T-helper 1 cell treated with Interleukin-12 subunit alpha and Interleukin-12 subunit beta and Interleukin-4 antibody, amounts not matched to agents 30 μg/mL and 1 μg/mL, for 36 hours (primary cell): ENCODE data around the gene SEMA3C.

Experiments used
- H3K27ac Mint-ChIP-seq: one replicate; pipeline ENCODE4 v1.8.0; 2021; ENCODE audit warnings: mild to moderate bottlenecking, mixed read lengths
- H3K27me3 Mint-ChIP-seq: one replicate; pipeline ENCODE4 v1.8.0; 2021; ENCODE audit warnings: low read depth, mixed read lengths
- H3K36me3 Mint-ChIP-seq: one replicate; pipeline ENCODE4 v1.8.0; 2021; ENCODE audit warnings: low read depth, mixed read lengths
- H3K4me1 Mint-ChIP-seq: one replicate; pipeline ENCODE4 v1.8.0; 2021; ENCODE audit warnings: low read depth, mixed read lengths
- H3K4me3 Mint-ChIP-seq: one replicate; pipeline ENCODE4 v1.8.0; 2021; ENCODE audit warnings: mild to moderate bottlenecking, moderate library complexity, mixed read lengths
- H3K9me3 Mint-ChIP-seq: one replicate; pipeline ENCODE4 v1.8.0; 2021; ENCODE audit warnings: mixed read lengths

SEMA3C gene

DNA sequence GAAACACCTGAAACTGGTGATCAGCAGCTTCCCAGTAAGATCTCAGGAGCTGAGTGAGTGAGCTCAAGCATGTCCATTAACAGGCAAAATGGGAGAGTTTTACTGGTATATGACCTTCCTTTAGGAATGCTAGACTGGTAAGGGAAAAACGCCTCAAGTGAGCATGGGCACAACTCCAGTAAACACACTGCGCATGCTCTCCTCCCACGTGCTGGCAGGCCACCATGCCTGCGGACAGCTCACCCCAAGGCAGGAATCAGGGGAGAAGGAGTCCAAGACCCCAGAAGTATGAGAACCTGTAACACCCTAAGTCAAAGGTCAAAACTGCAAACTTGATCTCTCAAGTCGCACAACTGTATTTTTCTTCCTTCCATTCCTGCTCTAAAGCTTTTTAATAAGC lies 152.1 kb downstream of the SEMA3C start:
- Mint-ChIP-seq H3K4me1 (no peaks in the 10 kb centered on the region), H3K36me3 (no peaks in the 10 kb centered on the region), H3K27ac (no peak overlapping the region), H3K9me3 (no peaks in the 10 kb centered on the region), H3K27me3 (no peaks in the 10 kb centered on the region), H3K4me3 (no peak overlapping the region)

DNA sequence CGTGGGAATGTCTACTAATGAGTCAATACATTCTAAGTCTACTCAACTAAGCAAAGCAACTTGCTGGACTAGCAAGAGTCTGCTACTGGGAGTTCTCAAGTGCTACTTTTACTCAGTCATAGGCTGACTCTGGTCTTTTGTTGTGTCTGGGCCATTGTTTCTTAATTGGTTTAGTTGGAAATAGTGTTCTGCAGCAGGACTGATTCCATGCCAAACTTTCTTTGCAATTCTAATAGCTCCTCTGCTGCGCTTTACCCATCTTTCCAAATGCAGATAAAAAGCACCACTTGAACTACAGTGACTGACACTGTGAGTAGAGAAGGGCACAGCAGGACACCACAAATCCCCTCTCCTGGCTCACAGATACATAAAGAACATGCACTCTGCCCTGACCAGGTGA lies 154.7 kb downstream of the SEMA3C start:
- Mint-ChIP-seq H3K27ac (no peak overlapping the region), H3K36me3 (no peaks in the 10 kb centered on the region), H3K4me1 (no peaks in the 10 kb centered on the region)

DNA sequence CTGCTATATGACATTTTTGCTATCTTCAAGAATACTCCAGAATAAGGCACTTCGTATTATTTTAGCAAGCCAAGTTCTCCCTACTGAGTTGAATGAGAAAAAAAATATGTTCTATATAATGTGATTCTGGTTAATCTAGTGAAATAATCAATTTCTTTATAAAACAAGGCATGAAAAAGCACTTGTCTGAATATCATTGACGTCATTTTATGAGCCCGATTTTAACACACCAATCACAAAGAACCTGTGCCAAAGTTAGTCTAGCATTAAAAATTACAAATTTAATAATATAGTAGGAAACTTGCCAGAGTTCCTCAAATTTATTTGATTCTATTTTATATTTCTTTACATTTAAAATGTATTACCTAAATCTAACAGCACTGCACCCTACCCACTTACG lies 155.1 kb downstream of the SEMA3C start:
- Mint-ChIP-seq H3K4me3 (no peak overlapping the region), H3K4me1 (no peaks in the 10 kb centered on the region), H3K27ac (no peak overlapping the region), H3K27me3 (no peaks in the 10 kb centered on the region), H3K36me3 (no peaks in the 10 kb centered on the region), H3K9me3 (no peaks in the 10 kb centered on the region)

More for the DNA sequence above, 154.7 kb downstream of the SEMA3C start:
- H3K9me3 Mint-ChIP-seq, result no peaks in the 10 kb centered on the region
- H3K4me3 Mint-ChIP-seq, result no peak overlapping the region
- no peaks in the 10 kb centered on the region for H3K27me3 Mint-ChIP-seq

DNA sequence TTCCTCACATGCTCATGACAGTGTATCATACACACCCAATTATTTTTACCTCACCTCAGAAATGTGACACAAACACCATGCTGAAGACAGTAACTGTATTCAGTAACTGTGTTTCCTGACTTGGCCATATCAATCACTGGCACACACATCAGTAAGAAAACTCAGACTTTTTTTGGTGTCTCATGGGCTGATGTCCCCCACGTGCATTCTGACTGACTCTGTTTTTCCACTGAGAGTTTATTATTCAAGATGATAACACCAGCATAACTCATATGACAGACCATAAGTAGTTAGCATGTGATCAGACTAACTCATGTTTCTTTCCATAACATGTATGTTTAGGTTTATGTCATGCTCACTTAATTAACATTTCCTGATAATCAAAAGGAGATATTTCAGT lies 155.6 kb downstream of the SEMA3C start:
- Mint-ChIP-seq H3K4me1 (no peaks in the 10 kb centered on the region), H3K27me3 (no peaks in the 10 kb centered on the region), H3K27ac (no peak overlapping the region), H3K36me3 (no peaks in the 10 kb centered on the region), H3K4me3 (no peak overlapping the region), H3K9me3 (no peaks in the 10 kb centered on the region)

DNA sequence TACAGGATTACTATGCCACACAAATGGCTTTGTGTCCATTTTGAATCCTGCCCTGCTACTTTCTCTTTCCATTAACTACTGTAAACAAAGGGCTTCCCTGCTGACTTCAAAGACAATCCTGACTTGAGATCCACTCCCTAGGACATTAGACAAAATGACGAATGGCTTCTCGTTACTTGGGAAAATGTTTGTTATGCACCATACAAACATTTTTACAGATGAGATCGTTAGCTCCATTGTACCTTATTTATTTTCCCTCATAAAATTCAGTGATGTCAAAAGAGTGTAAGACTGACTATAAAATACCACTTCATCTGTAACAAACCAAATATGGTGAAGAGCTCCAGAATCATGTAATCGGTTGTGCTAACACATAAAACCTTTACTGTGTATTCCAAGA lies 158.6 kb downstream of the SEMA3C start:
- Mint-ChIP-seq H3K27me3 (no peaks in the 10 kb centered on the region), H3K9me3 (no peaks in the 10 kb centered on the region), H3K4me1 (no peaks in the 10 kb centered on the region), H3K4me3 (no peak overlapping the region), H3K27ac (no peak overlapping the region), H3K36me3 (no peaks in the 10 kb centered on the region)

DNA sequence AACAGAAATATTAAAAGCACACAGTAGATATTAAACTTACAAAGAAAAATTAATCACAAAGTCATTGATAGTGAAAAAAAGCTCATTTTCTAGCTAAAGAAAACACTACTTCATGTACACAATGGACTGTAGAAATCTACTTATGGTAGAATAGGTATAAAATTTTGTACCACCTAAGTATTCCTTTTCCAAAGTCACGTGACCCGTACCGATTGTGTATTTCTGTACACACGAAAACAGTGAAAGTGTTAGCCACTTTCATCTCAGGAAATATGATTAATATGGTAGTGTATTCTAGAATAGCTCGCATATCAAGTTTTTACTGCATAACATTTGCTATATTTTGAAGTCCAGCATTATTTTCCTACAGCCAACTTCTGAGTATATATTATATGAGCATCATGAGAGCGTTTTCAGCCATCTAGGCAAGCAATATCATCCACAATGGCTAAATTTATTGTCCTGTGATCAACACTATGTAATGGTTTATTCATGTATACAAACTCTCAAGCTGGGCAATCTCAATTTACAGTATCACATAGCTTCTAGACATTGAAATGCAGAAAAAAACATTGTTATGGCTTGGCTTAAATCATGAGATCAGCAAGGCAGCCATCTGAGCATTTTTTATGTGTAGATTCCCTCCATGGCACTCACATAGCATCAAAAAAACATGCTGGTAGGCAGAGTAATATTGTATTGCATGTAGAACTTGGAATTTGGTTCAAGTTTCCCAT lies 165.7 kb downstream of the SEMA3C start:
- Mint-ChIP-seq H3K4me3 (no peak overlapping the region), H3K9me3 (no peaks in the 10 kb centered on the region), H3K36me3 (no peaks in the 10 kb centered on the region), H3K27me3 (no peaks in the 10 kb centered on the region), H3K27ac (no peak overlapping the region), H3K4me1 (no peaks in the 10 kb centered on the region)

DNA sequence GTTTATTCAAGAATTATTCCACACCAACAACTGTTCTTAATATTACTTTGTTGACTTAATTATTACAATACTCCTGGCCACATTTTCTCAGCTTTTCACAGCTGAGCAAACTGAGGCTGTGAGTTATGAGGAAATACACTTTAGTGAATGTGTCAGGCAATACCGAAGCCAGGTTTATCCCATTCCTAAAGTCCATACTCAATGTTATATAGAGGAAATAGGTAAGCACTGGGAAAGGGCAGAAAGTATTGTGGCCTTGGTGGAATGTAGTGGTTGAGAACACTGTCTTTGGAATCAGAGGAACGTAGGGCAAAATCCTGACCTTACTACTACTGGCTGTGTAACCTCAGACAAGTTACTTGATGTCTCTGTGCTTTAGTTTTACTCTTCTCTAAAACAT lies 169.6 kb downstream of the SEMA3C start:
- Mint-ChIP-seq H3K27me3 (no peaks in the 10 kb centered on the region), H3K4me3 (no peak overlapping the region), H3K36me3 (no peaks in the 10 kb centered on the region), H3K4me1 (no peaks in the 10 kb centered on the region), H3K27ac (no peak overlapping the region), H3K9me3 (no peaks in the 10 kb centered on the region)

DNA sequence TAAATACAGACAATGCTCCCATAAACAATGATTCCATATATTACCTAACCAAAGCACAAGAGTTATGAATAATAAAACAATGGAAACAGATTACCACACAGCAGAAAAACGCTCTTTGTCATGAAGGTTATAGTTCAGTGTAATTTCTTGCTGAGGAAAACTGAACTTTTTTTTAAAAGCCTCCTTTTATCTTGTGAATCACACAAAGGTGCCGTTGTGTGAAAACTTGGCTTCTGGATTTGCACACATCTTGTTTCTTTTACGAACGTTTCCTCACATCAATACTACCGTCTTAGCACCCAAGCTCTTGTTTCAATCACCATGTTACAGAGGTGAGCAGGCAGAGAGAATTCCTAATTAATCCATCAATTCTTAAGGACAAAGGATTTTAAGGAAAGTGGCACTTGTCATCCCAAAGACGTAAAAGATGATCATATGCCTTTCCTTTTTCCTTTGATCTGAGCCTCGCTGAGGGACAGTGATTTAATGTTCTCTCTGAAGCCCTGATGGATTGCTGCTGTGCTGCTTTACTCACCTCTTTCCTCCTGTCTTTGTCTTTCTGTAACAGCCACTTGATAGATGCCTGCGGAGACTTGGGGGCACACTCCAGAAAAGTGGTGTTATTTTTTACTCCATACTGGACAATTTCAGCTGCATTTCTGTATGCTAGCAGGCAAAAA lies 170.3 kb downstream of the SEMA3C start:
- no peaks in the 10 kb centered on the region for H3K9me3 Mint-ChIP-seq
- no peak overlapping the region for H3K27ac Mint-ChIP-seq
- no peaks in the 10 kb centered on the region for H3K36me3 Mint-ChIP-seq
- H3K4me1 Mint-ChIP-seq, result no peaks in the 10 kb centered on the region
- H3K27me3 Mint-ChIP-seq, result no peaks in the 10 kb centered on the region
- H3K4me3 Mint-ChIP-seq, result no peak overlapping the region

DNA sequence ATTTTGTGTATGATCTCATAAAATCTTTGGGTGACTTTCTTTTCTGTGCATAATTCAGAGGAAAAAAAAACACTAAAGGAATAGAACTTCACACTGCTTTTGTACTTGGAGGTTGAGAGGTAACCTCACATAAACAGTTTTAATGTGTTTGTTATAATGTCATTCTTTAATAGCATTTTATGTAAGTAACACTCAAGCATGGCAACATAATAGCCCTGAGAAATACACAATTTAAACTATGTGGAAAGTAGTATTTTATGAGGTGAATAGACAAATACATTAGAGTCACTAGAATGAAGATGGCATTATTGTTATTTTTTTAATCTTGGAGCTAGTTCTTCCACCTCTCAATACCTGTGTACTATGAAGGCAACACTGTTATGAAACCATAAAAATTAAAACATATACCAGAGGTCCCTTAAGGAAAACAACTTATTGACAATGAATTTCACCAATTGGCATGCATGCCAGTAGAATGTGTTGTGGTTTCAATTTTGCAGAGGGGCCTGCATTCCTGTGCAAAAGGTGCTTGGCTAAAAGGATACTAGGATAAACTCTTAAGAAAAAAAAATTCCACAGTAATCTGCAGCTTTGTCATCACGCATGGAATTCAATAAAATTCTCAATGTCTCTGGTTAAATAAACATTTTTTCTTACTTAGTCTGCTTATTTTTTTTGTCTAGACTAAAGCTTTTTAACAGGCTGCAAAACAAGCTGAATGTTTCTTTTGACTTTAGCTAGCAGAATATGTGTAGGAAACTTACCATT lies 177.9 kb downstream of the SEMA3C start:
- H3K36me3 Mint-ChIP-seq, result no peaks in the 10 kb centered on the region

DNA sequence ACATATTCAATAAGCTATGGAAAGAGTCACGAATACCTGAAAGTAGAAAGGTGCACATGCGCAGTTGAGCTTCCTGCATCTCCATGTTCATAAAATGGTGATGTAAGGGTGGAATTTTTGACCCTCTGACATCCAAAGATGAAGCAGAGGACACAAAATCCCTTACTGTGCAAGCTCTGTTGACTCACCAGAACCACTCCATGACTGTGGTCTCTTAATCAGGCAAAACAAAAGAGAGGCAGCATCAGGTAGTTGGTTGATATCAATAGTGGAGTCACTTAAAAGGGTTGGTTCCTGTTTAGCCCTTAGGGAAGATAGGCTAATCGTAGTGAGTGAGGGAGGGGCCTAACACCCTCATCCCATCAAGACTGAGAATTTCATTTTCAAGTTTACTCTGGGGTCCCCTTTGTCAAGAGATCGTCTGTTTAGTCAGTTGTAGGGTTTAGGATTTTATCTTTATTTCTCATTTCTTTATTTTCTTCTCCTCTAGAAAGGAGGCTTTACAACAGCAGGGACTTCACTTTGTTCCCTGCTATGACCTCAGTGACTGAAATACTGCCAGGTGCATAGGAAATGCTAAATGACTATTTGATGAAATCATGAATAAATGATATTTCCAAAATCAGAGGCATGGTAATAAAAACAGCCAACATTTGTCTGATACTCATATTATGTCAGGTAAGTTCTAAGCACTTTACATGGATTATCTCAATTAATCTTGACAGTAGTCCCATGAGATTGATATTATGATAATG lies 182.3 kb downstream of the SEMA3C start:
- no peaks in the 10 kb centered on the region for H3K27me3 Mint-ChIP-seq
- no peak overlapping the region for H3K4me3 Mint-ChIP-seq
- H3K36me3 Mint-ChIP-seq, result no peaks in the 10 kb centered on the region
- H3K4me1 Mint-ChIP-seq, result no peaks in the 10 kb centered on the region
- no peak overlapping the region for H3K27ac Mint-ChIP-seq
- no peaks in the 10 kb centered on the region for H3K9me3 Mint-ChIP-seq

More for the DNA sequence above, 177.9 kb downstream of the SEMA3C start:
- no peaks in the 10 kb centered on the region for H3K4me1 Mint-ChIP-seq
- H3K27ac Mint-ChIP-seq, result no peak overlapping the region
- no peaks in the 10 kb centered on the region for H3K27me3 Mint-ChIP-seq
- no peaks in the 10 kb centered on the region for H3K9me3 Mint-ChIP-seq
- no peak overlapping the region for H3K4me3 Mint-ChIP-seq

DNA sequence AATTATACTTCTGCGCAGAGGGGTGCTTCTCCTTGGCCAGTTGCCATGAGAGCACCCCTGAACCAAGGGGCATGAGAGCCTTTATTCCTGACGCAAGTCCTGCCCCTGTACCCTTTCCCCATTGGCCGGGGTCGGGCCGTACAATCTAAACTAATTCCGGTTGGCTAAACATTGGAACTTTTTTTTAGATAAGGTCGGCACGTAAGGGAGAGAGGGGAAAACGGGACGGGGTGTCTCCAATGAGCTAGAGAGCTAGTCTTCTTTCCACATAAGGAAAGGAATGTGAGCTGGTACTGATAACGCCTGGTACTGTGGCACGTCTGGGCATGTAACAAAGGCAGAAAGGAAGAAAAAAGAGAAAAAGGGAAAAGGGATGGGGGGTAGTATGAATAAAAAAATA lies 183.5 kb downstream of the SEMA3C start:
- Mint-ChIP-seq H3K36me3 (no peaks in the 10 kb centered on the region), H3K4me3 (no peak overlapping the region), H3K27me3 (no peaks in the 10 kb centered on the region), H3K4me1 (no peaks in the 10 kb centered on the region), H3K9me3 (no peaks in the 10 kb centered on the region), H3K27ac (no peak overlapping the region)

DNA sequence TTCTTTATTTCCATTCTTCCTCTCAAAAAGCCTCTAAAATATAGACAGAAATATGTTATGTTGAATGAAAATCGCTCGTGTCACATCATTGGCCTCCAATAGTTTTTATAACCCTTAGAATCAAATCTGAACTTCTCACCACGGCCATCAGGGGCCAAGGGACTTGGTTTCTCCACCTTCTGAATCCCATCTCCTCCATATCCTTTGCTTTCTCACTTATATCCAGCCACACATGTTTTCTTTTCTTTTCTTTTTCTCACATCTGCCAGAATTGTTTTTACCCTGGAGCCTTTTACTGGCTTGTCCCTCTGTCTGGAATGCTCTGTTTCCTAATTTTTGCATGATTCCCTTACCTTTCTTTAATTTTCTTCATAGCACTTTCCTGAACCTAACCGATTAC lies 184.8 kb downstream of the SEMA3C start:
- Mint-ChIP-seq H3K36me3 (no peaks in the 10 kb centered on the region), H3K4me1 (no peaks in the 10 kb centered on the region), H3K4me3 (no peak overlapping the region), H3K27me3 (no peaks in the 10 kb centered on the region), H3K27ac (no peak overlapping the region), H3K9me3 (no peaks in the 10 kb centered on the region)

DNA sequence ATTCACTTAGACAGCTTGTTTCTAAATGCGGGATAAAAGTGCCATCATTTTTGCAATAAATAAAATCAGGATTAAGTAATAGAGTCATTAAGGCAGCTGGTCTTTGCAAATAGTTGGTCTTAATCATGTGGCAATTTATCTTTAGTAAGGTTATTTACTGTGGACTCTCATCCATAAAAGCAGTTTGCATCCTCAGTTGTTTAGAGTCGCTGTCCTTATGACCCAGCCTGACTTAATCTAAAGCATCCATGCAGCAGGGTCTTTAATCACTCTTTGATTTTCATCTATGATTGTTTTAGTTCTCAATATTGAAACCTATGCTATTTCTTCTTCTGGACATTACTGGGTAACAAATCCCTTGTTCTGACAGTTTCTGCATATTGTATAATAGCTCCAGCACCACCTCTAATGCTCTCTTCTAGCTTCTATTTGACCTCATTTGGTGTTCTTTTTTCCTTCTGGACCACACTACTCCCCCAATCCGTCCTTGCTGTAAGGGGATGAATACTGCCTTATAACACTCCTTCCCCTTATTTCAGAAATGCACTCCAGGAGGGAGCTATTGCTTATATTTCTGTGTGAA lies 185.4 kb downstream of the SEMA3C start:
- no peaks in the 10 kb centered on the region for H3K36me3 Mint-ChIP-seq
- H3K27ac Mint-ChIP-seq, result no peak overlapping the region
- H3K4me3 Mint-ChIP-seq, result no peak overlapping the region
- H3K27me3 Mint-ChIP-seq, result no peaks in the 10 kb centered on the region
- H3K9me3 Mint-ChIP-seq, result no peaks in the 10 kb centered on the region
- no peaks in the 10 kb centered on the region for H3K4me1 Mint-ChIP-seq

DNA sequence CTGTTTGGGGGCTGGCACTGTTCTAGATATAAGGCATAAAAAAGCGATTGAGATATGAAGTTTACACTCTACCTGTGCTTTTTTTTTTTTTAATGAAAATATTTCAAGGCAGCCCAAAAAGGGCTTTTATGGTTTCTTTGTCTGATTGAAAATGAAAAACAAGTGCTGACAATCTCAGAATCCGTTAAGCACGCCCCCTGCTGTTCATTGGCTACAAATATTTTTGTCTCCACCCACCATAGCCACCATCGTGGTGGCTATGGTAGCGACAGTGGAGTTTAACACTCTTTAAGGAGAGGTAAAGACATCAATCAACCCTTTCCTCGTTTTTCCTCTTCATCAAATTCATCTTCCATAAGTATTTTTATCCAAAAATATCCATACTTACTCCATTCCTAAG lies 186.2 kb downstream of the SEMA3C start:
- no peaks in the 10 kb centered on the region for H3K9me3 Mint-ChIP-seq
- no peaks in the 10 kb centered on the region for H3K36me3 Mint-ChIP-seq
- no peaks in the 10 kb centered on the region for H3K27me3 Mint-ChIP-seq
- no peaks in the 10 kb centered on the region for H3K4me1 Mint-ChIP-seq
- H3K27ac Mint-ChIP-seq, result no peak overlapping the region
- H3K4me3 Mint-ChIP-seq, result no peak overlapping the region
